Endothelial cell of umbilical vein (primary cell): ENCODE results near the gene OTP. TPM values are rescaled to one million over a fixed set of nuclear protein-coding genes. Genes with fewer than 3 reads are reported as not detected.

ENCODE experiments used
- BruUV-seq: library from RNA; stranded (reverse); fragments of 400-500 nt; replicated peaks from 2 replicates; lab custom pipeline; 2021; lab: Mats Ljungman, UMichigan
- CTCF ChIA-PET: fragments of 300-600, 350-600 bp; sonication (Branson Sonifier 250); formaldehyde crosslinking; loops from one replicate; lab custom pipeline; 2021; ENCODE audit warnings: antibody characterized with exemption, inconsistent platforms; lab: Charles Lee
- POLR2A ChIA-PET: fragments of 300-600, 350-600 bp; sonication (Branson Sonifier 250); formaldehyde crosslinking; loops from one replicate; lab custom pipeline; 2021; ENCODE audit warnings: antibody characterized with exemption, inconsistent platforms; lab: Charles Lee
- DNase-seq: peaks from one replicate; pipeline ENCODE4 v3.0.0-alpha.2; 2011; ENCODE audit warnings: low read depth, low spot score
- FAIRE-seq: peaks from 2 replicates; lab custom pipeline; 2011; peaks lifted over from hg19 to GRCh38; lab: Jason Lieb, UNC
- H2AFZ ChIP-seq: 2 replicates; pipeline ENCODE4 v1.6.0; 2012; ENCODE audit warnings: low read depth, low read length, control low read depth, inconsistent platforms
- H3K27ac ChIP-seq: 2 replicates; pipeline ENCODE4 v1.5.1; 2011; ENCODE audit warnings: low read depth, mild to moderate bottlenecking, control low read depth, low read length, moderate library complexity; ENCODE audit not compliant: insufficient read depth
- H3K27me3 ChIP-seq, 2 experiments: 2 replicates each; pipeline versions ENCODE4 v1.6.0 to v1.6.1; 2011; ENCODE audit warnings: low read length in 2 of 2, mixed read lengths in 1 of 2; ENCODE audit not compliant: control insufficient read depth in 2 of 2, insufficient read depth in 2 of 2
- H3K36me3 ChIP-seq, 2 experiments: 2 replicates in 1 of 2; 3 replicates in 1 of 2; pipeline ENCODE4 v1.5.1; 2011; ENCODE audit warnings: low read length in 2 of 2, mild to moderate bottlenecking in 1 of 2, moderate library complexity in 1 of 2; ENCODE audit not compliant: control insufficient read depth in 2 of 2, insufficient read depth in 2 of 2; ENCODE audit errors: extremely low read depth in 1 of 2
- H3K4me1 ChIP-seq: 3 replicates; pipeline ENCODE4 v1.5.1; 2011; ENCODE audit warnings: mild to moderate bottlenecking, low read length; ENCODE audit not compliant: control insufficient read depth, insufficient read depth; ENCODE audit errors: extremely low read depth
- H3K4me2 ChIP-seq: 2 replicates; pipeline ENCODE4 v1.6.1; 2011; ENCODE audit warnings: low read length, control low read depth, mixed read lengths; ENCODE audit not compliant: insufficient read depth
- H3K4me3 ChIP-seq, 3 experiments: fragments of 200-600 bp in 1 of 3; sonication (generic), shearing (Covaris generic) in 1 of 3; replicated peaks in 1 of 3; 2 replicates each; pipeline ENCODE4 v1.5.1; 2011 to 2016; ENCODE audit warnings: control low read depth in 3 of 3, low read length in 3 of 3, mild to moderate bottlenecking in 2 of 3, inconsistent platforms in 1 of 3, low read depth in 1 of 3, moderate library complexity in 1 of 3; ENCODE audit not compliant: insufficient read depth in 1 of 3
- H3K79me2 ChIP-seq: 2 replicates; pipeline ENCODE4 v1.6.0; 2012; ENCODE audit warnings: low read length, inconsistent platforms; ENCODE audit not compliant: control insufficient read depth, insufficient read depth
- H3K9ac ChIP-seq: replicated peaks from 2 replicates; pipeline ENCODE3; 2011; ENCODE audit warnings: low read length, control low read depth; ENCODE audit not compliant: insufficient read depth; ENCODE audit errors: extremely low read depth
- H3K9me1 ChIP-seq: replicated peaks from 3 replicates; pipeline ENCODE4 v1.6.0; 2011; ENCODE audit warnings: mild to moderate bottlenecking, low read length; ENCODE audit not compliant: control insufficient read depth, insufficient read depth; ENCODE audit errors: extremely low read depth
- H3K9me3 ChIP-seq: replicated peaks from 2 replicates; pipeline ENCODE4 v1.5.1; 2012; ENCODE audit warnings: low read length, inconsistent platforms; ENCODE audit not compliant: control insufficient read depth, insufficient read depth
- H4K20me1 ChIP-seq: replicated peaks from 2 replicates; pipeline ENCODE3; 2011; ENCODE audit warnings: mild to moderate bottlenecking, low read length; ENCODE audit not compliant: control insufficient read depth, insufficient read depth; ENCODE audit errors: extremely low read depth
- CTCF ChIP-seq, 2 donors: IDR thresholded peaks; 1 replicate in 1 of 2; 2 replicates in 1 of 2; pipeline ENCODE4 v1.5.1; 2011; ENCODE audit warnings: low read length in 2 of 2, mild to moderate bottlenecking in 2 of 2, moderate library complexity in 2 of 2, control low read depth in 1 of 2, inconsistent platforms in 1 of 2, low read depth in 1 of 2; ENCODE audit not compliant: insufficient read depth in 1 of 2; ENCODE audit errors: extremely low read depth in 1 of 2
- EZH2 ChIP-seq: IDR thresholded peaks from 2 replicates; pipeline ENCODE4 v1.6.1; 2012; ENCODE audit warnings: borderline replicate concordance, low read depth, mild to moderate bottlenecking, moderate library complexity, low read length, inconsistent platforms; ENCODE audit not compliant: severe bottlenecking
- FOS ChIP-seq: IDR thresholded peaks from 2 replicates; pipeline ENCODE4 v1.6.1; 2011; ENCODE audit warnings: mild to moderate bottlenecking, low read length, moderate library complexity, borderline replicate concordance; ENCODE audit not compliant: insufficient read depth
- GATA2 ChIP-seq: IDR thresholded peaks from 2 replicates; pipeline ENCODE4 v1.7.0; 2011; ENCODE audit warnings: low read depth, mild to moderate bottlenecking, moderate library complexity, mixed read lengths, low read length; ENCODE audit not compliant: insufficient read length, insufficient read depth
- JUN ChIP-seq: IDR thresholded peaks from 2 replicates; pipeline ENCODE4 v1.6.1; 2011; ENCODE audit warnings: borderline replicate concordance, low read depth; ENCODE audit not compliant: insufficient read length, insufficient read depth
- MYC ChIP-seq: IDR thresholded peaks from one replicate; pipeline ENCODE4 v1.6.1; 2011; ENCODE audit warnings: mild to moderate bottlenecking, low read depth, low read length
- POLR2A ChIP-seq: IDR thresholded peaks from 2 replicates; pipeline ENCODE4 v1.6.1; 2012; ENCODE audit warnings: low read depth, mild to moderate bottlenecking, control low read depth, low read length
- POLR2AphosphoS5 ChIP-seq: IDR thresholded peaks from 2 replicates; pipeline ENCODE4 v1.6.1; 2012; ENCODE audit warnings: low read depth, mild to moderate bottlenecking, control low read depth, low read length, moderate library complexity; ENCODE audit not compliant: insufficient read depth
- dilution Hi-C: fragments of 300-500 bp; cut with MboI; formaldehyde crosslinking; loops from one replicate; pipeline ENCODE4 v1.15.0; 2019; ENCODE audit warnings: low sequenced_read_pairs; ENCODE audit not compliant: extremely low pct_ligation_motif_present
- intact Hi-C: fragments of 100-400 bp; cut with micrococcal nuclease; formaldehyde crosslinking; loops from one replicate; pipeline ENCODE4 v1.10.0; 2022
- polyA plus RNA-seq, 4 experiments: library from polyadenylated mRNA; depleted of rRNA in 3 of 4; stranded (reverse) in 3 of 4; unstranded in 1 of 4; fragments of >200 nt; gene quantifications; 2 replicates each; pipeline versions ENCODE4 v1.2.1 to v1.2.3, GENCODE V29; 2011 to 2012; ENCODE audit warnings: missing spikeins in 1 of 4
- total RNA-seq: library from RNA; stranded (reverse); gene quantifications from 2 replicates; pipeline ENCODE4 v1.2.3, GENCODE V29; 2021
- TF ChIP-seq, protein P1 (sequence below): IDR thresholded peaks from 2 replicates; pipeline ENCODE4 v1.6.1; 2011; ENCODE audit not compliant: insufficient read depth, insufficient read length

The OTP gene
- total and polyA plus RNA-seq, 2 donors (not counting 3 experiments of a cell fraction or from before 2014, with no cell fraction given): not detected

DNA sequence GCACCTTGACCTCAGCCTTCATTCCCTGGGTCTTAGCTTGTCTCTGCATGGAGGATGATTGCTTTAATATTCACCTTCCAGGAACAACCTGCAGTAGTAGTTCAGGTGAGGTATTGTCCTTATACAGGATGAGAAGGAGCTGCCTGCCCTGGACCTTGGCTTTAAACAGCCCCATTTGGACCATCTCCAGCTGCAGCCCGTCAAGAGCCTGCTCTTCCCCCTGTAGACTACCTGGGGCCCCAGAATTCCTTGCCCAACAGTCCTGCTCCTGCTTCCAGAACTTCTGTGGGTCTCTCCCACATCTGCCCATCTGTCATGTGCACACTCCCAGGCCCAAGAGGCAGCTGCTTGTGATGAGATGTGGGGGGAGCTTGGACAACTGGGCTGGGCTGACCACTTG, 12.2 kb upstream of the OTP start:
- Histone ChIP-seq H3K4me3 (no peak overlapping the region), H3K27ac (no peak overlapping the region), H3K9ac (no peak overlapping the region), H3K9me1 (no peaks in the 10 kb centered on the region), H3K9me3 (no peaks in the 10 kb centered on the region), H4K20me1 (no peaks in the 10 kb centered on the region), H3K4me1 (no peaks in the 10 kb centered on the region), H3K27me3 (peaks cover 35 to 65% of the 10 kb centered on the region in 2 experiments), H3K4me2 (no peak overlapping the region), H2AFZ (no peak overlapping the region), H3K36me3 (no peaks in the 10 kb centered on the region), H3K79me2 (no peaks in the 10 kb centered on the region)
- TF ChIP-seq MYC (no peak), GATA2 (no peak), EZH2 (no peak), FOS (no peak), CTCF (IDR thresholded peaks at IDR 0.05; ENCODE audit: extremely low read depth in 1 of 2, insufficient read depth in 1 of 2, low read depth in 1 of 2, low read length in 2 of 2) (no peak), JUN (no peak), POLR2A (no peak), POLR2AphosphoS5 (no peak)
- TF ChIP-seq, protein P1, sequence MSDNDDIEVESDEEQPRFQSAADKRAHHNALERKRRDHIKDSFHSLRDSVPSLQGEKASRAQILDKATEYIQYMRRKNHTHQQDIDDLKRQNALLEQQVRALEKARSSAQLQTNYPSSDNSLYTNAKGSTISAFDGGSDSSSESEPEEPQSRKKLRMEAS: no peak
- CTCF ChIA-PET: no interaction called here
- no TSS peak for BruUV-seq
- intact Hi-C loops: no loop called here
- DNase-seq: no peak
- POLR2A ChIA-PET: no interaction called here
- no peak for FAIRE-seq
- dilution Hi-C loops: no loop called here
